Kidney (tissue), 14 donors: ENCODE measurements around the gene INCA1. TPM values are rescaled to one million over a fixed set of nuclear protein-coding genes. Genes with fewer than 3 reads are reported as not detected.
A peak's percentile ranks its signal among the peaks of the same experiment; 100 is the strongest.

Source experiments
- DNase-seq, 5 donors: peaks; one replicate each; pipeline ENCODE4 v3.0.0-alpha.2; 2013 to 2020
- FAIRE-seq: peaks from 2 replicates; lab custom pipeline; 2012; peaks lifted over from hg19 to GRCh38; lab: Jason Lieb, UNC
- H3K27ac ChIP-seq, 2 donors: one replicate each; pipeline ENCODE4 v1.7.0; 2013; ENCODE audit warnings: low read depth in 2 of 2, low read length in 2 of 2, inconsistent platforms in 1 of 2
- H3K27me3 ChIP-seq: one replicate; pipeline ENCODE4 v1.7.1; 2013; ENCODE audit warnings: low read length, inconsistent platforms; ENCODE audit not compliant: control insufficient read depth, insufficient read depth
- H3K36me3 ChIP-seq, 3 donors: one replicate each; pipeline versions ENCODE4 v1.7.0 to v1.7.1; 2013; ENCODE audit warnings: low read length in 3 of 3, control low read depth in 1 of 3, inconsistent platforms in 1 of 3; ENCODE audit not compliant: insufficient read depth in 3 of 3, control insufficient read depth in 2 of 3
- H3K4me1 ChIP-seq, 3 donors: one replicate each; pipeline versions ENCODE4 v1.7.0 to v1.7.1; 2013; ENCODE audit warnings: low read length in 3 of 3, inconsistent platforms in 1 of 3, low read depth in 1 of 3; ENCODE audit not compliant: control insufficient read depth in 2 of 3, insufficient read depth in 2 of 3
- H3K4me3 ChIP-seq, 3 donors: one replicate each; pipeline versions ENCODE4 v1.7.0 to v1.8.1; 2013; ENCODE audit warnings: low read length in 3 of 3, control low read depth in 1 of 3, inconsistent platforms in 1 of 3
- H3K9ac ChIP-seq, 3 donors: one replicate each; pipeline versions ENCODE4 v1.7.0 to v1.7.1; 2013; ENCODE audit warnings: low read length in 3 of 3, control low read depth in 1 of 3, inconsistent platforms in 1 of 3
- H3K9me3 ChIP-seq, 3 donors: one replicate each; pipeline versions ENCODE4 v1.7.0 to v1.7.1; 2013; ENCODE audit warnings: low read length in 3 of 3, control low read depth in 1 of 3, inconsistent platforms in 1 of 3; ENCODE audit not compliant: control insufficient read depth in 2 of 3, insufficient read depth in 1 of 3
- CTCF ChIP-seq: IDR thresholded peaks from 3 replicates; pipeline ENCODE4 v1.5.1; 2012; ENCODE audit warnings: mild to moderate bottlenecking, moderate library complexity, borderline replicate concordance; ENCODE audit not compliant: insufficient read depth; ENCODE audit errors: extremely low read depth
- intact Hi-C: fragments of 100-400 bp; cut with DNase I; formaldehyde crosslinking; loops from one replicate; pipeline ENCODE4 v1.11.1; 2022
- polyA plus RNA-seq: library from polyadenylated mRNA; stranded (reverse); fragments of 350-450 nt; fragmentation: Illumina TruSeq; extraction: RNeasy Lipid Tissue Mini Kit (QIAGEN cat#74804); gene quantifications from one replicate; pipeline ENCODE4 v1.2.3, GENCODE V29; 2014; ENCODE audit warnings: low read depth, low replicate concordance; ENCODE audit not compliant: insufficient read depth
- total RNA-seq: library from RNA; stranded (reverse); fragmentation: NEBNext Ultra II Directional; extraction: Animal tissue kit (Norgen Biotek cat#: 25700); gene quantifications from one replicate; pipeline ENCODE4 v1.2.1, GENCODE V29; 2021
- donor health status: control.
- donor health status: control.
- donor health status: control.
- donor health status: control.
- donor health status: control.
- donor health status: DM: yes; HTN: yes; CAD: no.
- donor health status: Normal renal cell carcinoma (clear cell type).

The INCA1 gene
- total and polyA plus RNA-seq, 2 donors from 2014 or later, result 1.5 to 1.6 TPM

GRCh38 chr17:4942760-4943508, 54.4 kb downstream of the INCA1 start:
- Histone ChIP-seq H3K27me3 (no peaks in the 10 kb centered on the region), H3K9me3 (no peaks in the 10 kb centered on the region), H3K36me3 (peaks cover 6 to 33% (median 22%) of the 10 kb centered on the region in 3 donors), H3K4me1 (peaks cover 5 to 43% (median 25%) of the 10 kb centered on the region in 3 donors), H3K27ac (peak overlapping the region in 1 of 2 donors; percentile 15), H3K4me3 (no peak overlapping the region), H3K9ac (no peak overlapping the region)
- FAIRE-seq (no peak), DNase-seq (no peak)
- intact Hi-C loops, result no loop called here
- TF ChIP-seq CTCF, result no peak

DNA sequence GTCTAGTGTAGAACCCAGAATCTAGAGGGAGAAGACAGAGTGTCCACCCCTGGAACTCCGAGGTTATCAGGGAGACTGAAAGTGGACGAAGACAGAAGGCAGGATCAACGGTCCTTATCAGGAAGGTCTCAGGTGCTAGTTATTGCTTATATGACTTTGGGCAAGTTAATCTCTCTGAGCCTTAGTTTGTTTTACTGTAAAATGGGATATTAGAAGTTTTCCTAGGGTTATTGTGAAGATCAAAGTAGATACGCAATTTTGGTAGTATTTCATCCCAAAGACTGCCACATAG, 56.1 kb downstream of the INCA1 start:
- Histone ChIP-seq H3K27ac (no peak overlapping the region), H3K9me3 (no peaks in the 10 kb centered on the region), H3K4me1 (peaks cover 5 to 39% (median 20%) of the 10 kb centered on the region in 3 donors), H3K4me3 (peak overlapping the region; percentile 68 to 95 (median 84)), H3K9ac (peak overlapping the region; percentile 34 to 87 (median 68)), H3K36me3 (peaks cover 4 to 39% (median 24%) of the 10 kb centered on the region in 3 donors), H3K27me3 (no peaks in the 10 kb centered on the region)
- no peak for FAIRE-seq
- intact Hi-C loops, result no loop called here
- no peak for TF ChIP-seq CTCF
- no peak for DNase-seq

- peak overlapping the region; percentile 86 to 87 for H3K27ac ChIP-seq
- FAIRE-seq (no peak), DNase-seq (peak in 2 of 5 donors; percentile 60 to 90)
- peak overlapping the region; percentile 68 to 95 (median 84) for H3K4me3 ChIP-seq
- H3K36me3 ChIP-seq, result peaks cover 2 to 36% (median 22%) of the 10 kb centered on the region in 3 donors
- H3K4me1 ChIP-seq, result peaks cover 5 to 37% (median 18%) of the 10 kb centered on the region in 3 donors
- no peaks in the 10 kb centered on the region for H3K27me3 ChIP-seq
- peak overlapping the region; percentile 34 to 87 (median 68) for H3K9ac ChIP-seq
- TF ChIP-seq CTCF, result no peak
- no peaks in the 10 kb centered on the region for H3K9me3 ChIP-seq
- intact Hi-C loops, result no loop called here
Measured at GRCh38 chr17:4940555-4941318, 56.6 kb downstream of the INCA1 start.
